ENCODE results near the gene PRG3. TPM values are rescaled to one million over a fixed set of nuclear protein-coding genes. Genes with fewer than 3 reads are reported as not detected.

The PRG3 gene
- total and polyA plus RNA-seq, 2 donors (not counting 3 experiments of a cell fraction or from before 2014, with no cell fraction given): not detected

- CTCF ChIA-PET: interaction anchor here (1.0 kb wide), 1 partner anchor 68 kb away, joined by 3 read pairs; no protein-coding TSS in a partner anchor
- Histone ChIP-seq H3K79me2 (ENCODE audit: control insufficient read depth, insufficient read depth, low read length) (no peaks in the 10 kb centered on the region), H3K27ac (ENCODE audit: insufficient read depth, low read depth, low read length) (no peak overlapping the region), H2AFZ (ENCODE audit: low read depth, low read length) (no peak overlapping the region), H3K9me3 (replicated peaks; ENCODE audit: control insufficient read depth, insufficient read depth, low read length) (no peaks in the 10 kb centered on the region), H3K9me1 (replicated peaks; ENCODE audit: control insufficient read depth, extremely low read depth, insufficient read depth, low read length) (no peaks in the 10 kb centered on the region), H3K4me1 (ENCODE audit: control insufficient read depth, extremely low read depth, insufficient read depth, low read length) (no peaks in the 10 kb centered on the region), H3K9ac (replicated peaks; ENCODE audit: extremely low read depth, insufficient read depth, low read length) (no peak overlapping the region), H3K36me3 (ENCODE audit: control insufficient read depth in 2 of 2, extremely low read depth in 1 of 2, insufficient read depth in 2 of 2, low read length in 2 of 2) (no peaks in the 10 kb centered on the region), H3K4me3 (replicated peaks in 1 of 3; ENCODE audit: insufficient read depth in 1 of 3, low read depth in 1 of 3, low read length in 3 of 3) (no peak overlapping the region), H3K4me2 (ENCODE audit: insufficient read depth, low read length) (no peak overlapping the region), H4K20me1 (replicated peaks; ENCODE audit: control insufficient read depth, extremely low read depth, insufficient read depth, low read length) (no peaks in the 10 kb centered on the region), H3K27me3 (ENCODE audit: control insufficient read depth in 2 of 2, insufficient read depth in 2 of 2, low read length in 2 of 2) (peaks cover 5% of the 10 kb centered on the region in 2 experiments)
- dilution Hi-C loops (cut with MboI; ENCODE audit: extremely low pct_ligation_motif_present, low sequenced_read_pairs) (no loop called here), intact Hi-C loops (cut with micrococcal nuclease) (no loop called here)
- no TSS peak for BruUV-seq (replicated peaks)
- DNase-seq (ENCODE audit: low read depth, low spot score): no peak
- POLR2A ChIA-PET: no interaction called here
- no peak for TF ChIP-seq POLR2A (IDR thresholded peaks at IDR 0.05; ENCODE audit: low read depth, low read length)
- no peak for TF ChIP-seq CTCF (IDR thresholded peaks at IDR 0.05; ENCODE audit: extremely low read depth in 1 of 2, insufficient read depth in 1 of 2, low read depth in 1 of 2, low read length in 2 of 2)
- no peak for TF ChIP-seq MYC (IDR thresholded peaks at IDR 0.05; ENCODE audit: low read depth, low read length)
- no peak for TF ChIP-seq EZH2 (IDR thresholded peaks at IDR 0.05; ENCODE audit: borderline replicate concordance, low read depth, low read length, severe bottlenecking)
- no peak for TF ChIP-seq GATA2 (IDR thresholded peaks at IDR 0.05; ENCODE audit: insufficient read depth, insufficient read length, low read depth, low read length)
- TF ChIP-seq POLR2AphosphoS5 (IDR thresholded peaks at IDR 0.05; ENCODE audit: insufficient read depth, low read depth, low read length): no peak
- no peak for TF ChIP-seq JUN (IDR thresholded peaks at IDR 0.05; ENCODE audit: borderline replicate concordance, insufficient read depth, insufficient read length, low read depth)
- TF ChIP-seq FOS (IDR thresholded peaks at IDR 0.05; ENCODE audit: borderline replicate concordance, insufficient read depth, low read length): no peak
- TF ChIP-seq, protein P1, sequence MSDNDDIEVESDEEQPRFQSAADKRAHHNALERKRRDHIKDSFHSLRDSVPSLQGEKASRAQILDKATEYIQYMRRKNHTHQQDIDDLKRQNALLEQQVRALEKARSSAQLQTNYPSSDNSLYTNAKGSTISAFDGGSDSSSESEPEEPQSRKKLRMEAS (IDR thresholded peaks at IDR 0.05; ENCODE audit: insufficient read depth, insufficient read length): no peak
- FAIRE-seq: no peak
Observed at GRCh38 chr11:57391111-57391510, 10.2 kb upstream of the PRG3 start.

Measured in endothelial cell of umbilical vein (primary cell).